Activated CD8-positive, alpha-beta T cell treated with anti-CD3 and anti-CD28 coated beads for 36 hours (primary cell): ENCODE results near the gene NDOR1. TPM values are rescaled to one million over a fixed set of nuclear protein-coding genes. Genes with fewer than 3 reads are reported as not detected.

Experiments used
- ATAC-seq: fragments of 200-7000 bp; cut with Tn5 transposase; one replicate; pipeline ENCODE4 v1.10.0; 2021; ENCODE audit warnings: mild to moderate bottlenecking, moderate library complexity
- CTCF ChIA-PET: fragments of 350-600 bp; sonication (Branson Sonifier 250); formaldehyde crosslinking; loops from one replicate; lab custom pipeline; 2021; ENCODE audit warnings: antibody characterized with exemption; lab: Charles Lee
- POLR2A ChIA-PET: fragments of 350-600 bp; sonication (Branson Sonifier 250); formaldehyde crosslinking; loops from one replicate; lab custom pipeline; 2021; ENCODE audit warnings: antibody characterized with exemption; lab: Charles Lee
- DNase-seq: peaks from one replicate; pipeline ENCODE4 v3.0.0-alpha.2; 2020
- H3K27ac Mint-ChIP-seq: one replicate; pipeline ENCODE4 v1.8.0; 2021; ENCODE audit warnings: mild to moderate bottlenecking, mixed read lengths
- H3K27me3 Mint-ChIP-seq: one replicate; pipeline ENCODE4 v1.8.0; 2021; ENCODE audit warnings: mixed read lengths
- H3K36me3 Mint-ChIP-seq: one replicate; pipeline ENCODE4 v1.8.0; 2021; ENCODE audit warnings: low read depth, mixed read lengths
- H3K4me1 Mint-ChIP-seq: one replicate; pipeline ENCODE4 v1.8.0; 2021; ENCODE audit warnings: low read depth, mixed read lengths
- H3K4me3 Mint-ChIP-seq: one replicate; pipeline ENCODE4 v1.8.0; 2021; ENCODE audit warnings: mild to moderate bottlenecking, moderate library complexity, mixed read lengths
- H3K9me3 Mint-ChIP-seq: one replicate; pipeline ENCODE4 v1.8.0; 2021; ENCODE audit warnings: mixed read lengths
- CTCF ChIP-seq: fragments of 200-600 bp; IDR thresholded peaks from one replicate; pipeline ENCODE4 v1.8.0; 2022; ENCODE audit warnings: antibody characterized with exemption, mild to moderate bottlenecking
- intact Hi-C: fragments of 100-400 bp; cut with micrococcal nuclease; formaldehyde crosslinking; loops from one replicate; pipeline ENCODE4 v1.10.0; 2022
- total RNA-seq, 2 experiments: library from RNA; stranded (reverse); gene quantifications; one replicate each; pipeline ENCODE4 v1.2.3, GENCODE V29; 2021

The NDOR1 gene
- total RNA-seq, 2 experiments from 2014 or later = 29.5 to 30.7 TPM

DNA sequence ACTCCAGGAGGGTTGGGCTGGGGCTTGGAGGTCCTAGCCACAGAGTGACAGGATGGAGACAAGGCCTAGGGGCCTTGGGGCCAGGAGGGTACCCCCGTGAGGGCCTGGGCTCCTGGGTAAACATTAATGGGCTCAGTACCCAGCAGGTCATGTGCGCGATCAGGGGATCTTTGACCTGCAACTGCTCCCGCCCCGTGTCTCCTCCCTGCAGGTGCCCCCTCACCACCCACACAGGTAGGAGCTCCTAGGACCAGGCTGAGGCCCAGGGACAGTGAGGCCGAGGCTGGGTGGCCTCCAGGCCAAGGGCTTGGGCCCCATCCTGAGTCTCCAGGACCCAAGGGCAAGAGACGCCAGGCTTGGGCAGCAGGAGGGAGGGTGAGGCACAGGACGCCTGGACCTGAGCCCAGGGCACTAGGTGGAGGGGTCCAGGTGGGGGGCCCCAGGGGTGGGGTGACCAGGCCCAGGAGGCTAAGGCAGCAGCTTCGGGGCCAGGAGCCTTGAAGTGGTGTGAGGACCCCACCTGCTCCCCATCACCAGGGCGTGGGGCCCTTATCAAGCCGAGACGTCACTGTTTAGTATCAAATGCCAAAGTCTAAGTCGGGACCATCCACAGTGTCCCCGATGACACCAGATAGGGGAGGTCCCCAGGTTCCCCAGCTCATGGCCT lies 25.3 kb downstream of the NDOR1 start, which contains the start of gene SLC34A3:
Gene SLC34A3, plus strand, starts transcription at position 197 of the 667 bp plus-strand sequence. CDS start 802 bp downstream, outside the sequence.
- no peak within 1 kb of the TSS for H3K27ac Mint-ChIP-seq
- TF ChIP-seq CTCF = no peak
- intact Hi-C loops = no loop called here
- H3K4me1 Mint-ChIP-seq = peaks cover 3% of the 10 kb centered on the region
- ChIA-PET POLR2A (interaction anchor here (2.3 kb wide), 1 partner anchor 10 kb away, joined by 8 read pairs; the partner anchor contains the start of gene TUBB4B), CTCF (interaction anchor here (0.8 to 1.2 kb wide), 2 partner anchors 30 to 54 kb away, joined by 3 read pairs; partner anchors contain the start of gene TPRN)
- peaks cover 11% of the 10 kb centered on the region for H3K27me3 Mint-ChIP-seq
- H3K36me3 Mint-ChIP-seq = no peaks in the 10 kb centered on the region
- DNase-seq = no peak
- H3K9me3 Mint-ChIP-seq = no peaks in the 10 kb centered on the region
- ATAC-seq = no peak
- no peak within 1 kb of the TSS for H3K4me3 Mint-ChIP-seq

GRCh38 chr9:137231372-137232039 lies 26.0 kb downstream of the NDOR1 start:
- DNase-seq (no peak), ATAC-seq (no peak)
- no peaks in the 10 kb centered on the region for H3K9me3 Mint-ChIP-seq
- no peak overlapping the region for H3K27ac Mint-ChIP-seq
- ChIA-PET CTCF (interaction anchor here (0.8 kb wide), 1 partner anchor 31 kb away, joined by 3 read pairs; the partner anchor contains the start of gene TPRN), POLR2A (interaction anchor here (2.3 kb wide), 1 partner anchor 9 kb away, joined by 8 read pairs; the partner anchor contains the start of gene TUBB4B)
- H3K4me3 Mint-ChIP-seq = no peak overlapping the region
- intact Hi-C loops = no loop called here
- peaks cover 3% of the 10 kb centered on the region for H3K4me1 Mint-ChIP-seq
- no peaks in the 10 kb centered on the region for H3K36me3 Mint-ChIP-seq
- peaks cover 11% of the 10 kb centered on the region for H3K27me3 Mint-ChIP-seq
- no peak for TF ChIP-seq CTCF

DNA sequence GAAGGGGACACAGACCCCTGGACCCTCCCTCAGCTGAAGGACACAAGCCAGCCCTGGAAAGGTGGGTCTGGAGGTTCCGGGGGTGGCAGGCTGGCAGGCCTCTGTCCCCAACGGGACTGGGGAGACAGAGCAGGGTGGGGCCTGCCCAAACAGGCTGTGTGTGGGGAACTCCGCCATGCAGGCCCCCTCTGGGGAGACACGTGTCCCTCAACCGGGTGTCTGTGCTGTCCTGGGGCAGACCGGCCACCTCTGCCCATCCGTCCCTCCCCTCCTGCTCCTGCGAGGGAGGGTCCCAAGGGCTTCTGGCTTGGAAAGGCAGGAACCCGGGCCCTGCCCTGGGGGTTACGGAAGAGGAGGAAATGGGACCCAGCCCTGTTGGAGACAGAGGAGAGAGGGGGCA lies 26.6 kb downstream of the NDOR1 start:
- POLR2A ChIA-PET = no interaction called here
- Mint-ChIP-seq H3K27me3 (peaks cover 11% of the 10 kb centered on the region), H3K36me3 (no peaks in the 10 kb centered on the region), H3K4me3 (no peak overlapping the region), H3K9me3 (no peaks in the 10 kb centered on the region), H3K4me1 (peaks cover 6% of the 10 kb centered on the region), H3K27ac (no peak overlapping the region)
- CTCF ChIA-PET = no interaction called here
- ATAC-seq (no peak), DNase-seq (no peak)
- intact Hi-C loops = no loop called here
- no peak for TF ChIP-seq CTCF

DNA sequence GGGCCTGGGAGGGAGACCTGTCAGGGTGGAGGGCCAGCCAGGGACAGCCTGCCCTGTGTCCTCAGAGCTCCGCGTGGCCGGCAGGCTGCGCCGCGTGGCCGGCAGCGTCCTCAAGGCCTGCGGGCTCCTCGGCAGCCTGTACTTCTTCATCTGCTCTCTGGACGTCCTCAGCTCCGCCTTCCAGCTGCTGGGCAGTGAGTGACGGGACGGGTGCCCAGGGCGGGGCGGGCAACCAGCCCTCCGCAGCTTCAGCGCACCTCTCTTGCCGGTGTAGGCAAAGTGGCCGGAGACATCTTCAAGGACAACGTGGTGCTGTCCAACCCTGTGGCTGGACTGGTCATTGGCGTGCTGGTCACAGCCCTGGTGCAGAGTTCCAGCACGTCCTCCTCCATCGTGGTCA lies 27.0 kb downstream of the NDOR1 start:
- ATAC-seq (no peak), DNase-seq (no peak)
- ChIA-PET CTCF (no interaction called here), POLR2A (no interaction called here)
- H3K27me3 Mint-ChIP-seq = peaks cover 11% of the 10 kb centered on the region
- peaks cover 7% of the 10 kb centered on the region for H3K4me1 Mint-ChIP-seq
- H3K4me3 Mint-ChIP-seq = no peak overlapping the region
- H3K9me3 Mint-ChIP-seq = no peaks in the 10 kb centered on the region
- TF ChIP-seq CTCF = no peak
- intact Hi-C loops = no loop called here
- H3K27ac Mint-ChIP-seq = no peak overlapping the region
- H3K36me3 Mint-ChIP-seq = no peaks in the 10 kb centered on the region
